ENCODE results near the gene KIRREL3. TPM values are rescaled to one million over a fixed set of nuclear protein-coding genes. Genes with fewer than 3 reads are reported as not detected.

KIRREL3 gene
- total and polyA plus RNA-seq, 2 of the 4 experiments (the other 2 are of a cell fraction) = 10.9 to 15.9 TPM

- TF ChIP-seq POLR2A (IDR thresholded peaks at IDR 0.05; ENCODE audit: low read depth, low read length) = no peak
- Histone ChIP-seq H3K79me1 (ENCODE audit: low read depth in 1 of 2, low read length in 2 of 2) (peaks cover 43 to 55% of the 10 kb centered on the region in 2 experiments), H2AFZ (replicated peaks; ENCODE audit: low read length, poor library complexity) (no peak overlapping the region), H3K27me3 (ENCODE audit: control insufficient read depth, insufficient read depth, low read length) (no peaks in the 10 kb centered on the region), H3K27ac (ENCODE audit: insufficient read depth, low read length) (no peak overlapping the region), H3K9me1 (ENCODE audit: insufficient read depth, low read length) (no peaks in the 10 kb centered on the region; the same call in 1 of the 2 replicates), H3K4me3 (ENCODE audit: insufficient read depth, low read depth, low read length) (no peak overlapping the region), H4K5ac (ENCODE audit: low read depth, low read length) (no peak overlapping the region), H3K9me3 (ENCODE audit: control insufficient read depth, insufficient read depth, low read length) (no peaks in the 10 kb centered on the region), H4K20me1 (ENCODE audit: insufficient read depth, low read length) (no peaks in the 10 kb centered on the region), H3K18ac (ENCODE audit: low read depth, low read length) (no peak overlapping the region), H2AK9ac (replicated peaks; ENCODE audit: low read depth, low read length, poor library complexity) (no peak overlapping the region), H3K36me3 (ENCODE audit: control insufficient read depth, insufficient read depth, low read length) (no peaks in the 10 kb centered on the region), H3K4ac (ENCODE audit: low read depth, low read length) (no peak overlapping the region), H3K4me1 (ENCODE audit: control insufficient read depth, insufficient read depth, low read length) (no peaks in the 10 kb centered on the region), H2BK5ac (ENCODE audit: low read depth, low read length, poor library complexity, severe bottlenecking) (no peak overlapping the region), H2BK20ac (ENCODE audit: low read depth, low read length) (no peak overlapping the region), H3K56ac (ENCODE audit: extremely low read depth, insufficient read depth, low read length) (no peak overlapping the region), H2BK120ac (ENCODE audit: low read depth, low read length) (no peak overlapping the region), H3K23ac (ENCODE audit: low read depth, low read length) (no peak overlapping the region), H3K14ac (replicated peaks; ENCODE audit: low read depth, low read length) (no peak overlapping the region), H3K4me2 (ENCODE audit: low read depth, low read length) (no peak overlapping the region), H2BK15ac (ENCODE audit: low read depth, low read length) (no peak overlapping the region), H4K8ac (ENCODE audit: low read depth in 2 of 2, low read length in 2 of 2) (no peak overlapping the region), H2AK5ac (ENCODE audit: low read depth, low read length) (no peak overlapping the region), H4K91ac (ENCODE audit: insufficient read depth, low read depth, low read length) (no peak overlapping the region), H3K9ac (ENCODE audit: low read depth, low read length) (no peak overlapping the region)
- CTCF ChIA-PET = interaction anchor here (1.1 to 2.2 kb wide), 3 partner anchors 9 to 18 kb away, joined by 3 to 8 read pairs (median 6); no protein-coding TSS in a partner anchor
- in situ Hi-C loops (cut with MboI; ENCODE audit: low sequenced_read_pairs) = loop anchor here (25.0 kb wide), 1 partner anchor 542 kb away; no protein-coding TSS in a partner anchor
- WGBS, 2 experiments (ENCODE audit: extremely low coverage in 2 of 2, insufficient read length in 1 of 2) = no CpG with 5 or more reads among the region's 5 CpGs
- DNase-seq (no peak), ATAC-seq (ENCODE audit: low read depth) (no peak)
- no TSS peak for BruUV-seq (replicated peaks)
- POLR2A ChIA-PET (ENCODE audit: unreplicated experiment) = no interaction called here
- intact Hi-C loops (cut with micrococcal nuclease) = no loop called here
- dilution Hi-C loops (cut with HindIII; ENCODE audit: low sequenced_read_pairs, unreplicated experiment) = no loop called here
Observed at GRCh38 chr11:126978911-126979310, 21.7 kb downstream of the KIRREL3 start.

Measured in IMR-90 (cell line).